Measurements from ENCODE around the gene ZBTB32. TPM values are rescaled to one million over a fixed set of nuclear protein-coding genes. Genes with fewer than 3 reads are reported as not detected.
A peak's percentile ranks its signal among the peaks of the same experiment; 100 is the strongest.

The ZBTB32 gene
- total RNA-seq, 1 experiment from 2014 or later = not detected

DNA sequence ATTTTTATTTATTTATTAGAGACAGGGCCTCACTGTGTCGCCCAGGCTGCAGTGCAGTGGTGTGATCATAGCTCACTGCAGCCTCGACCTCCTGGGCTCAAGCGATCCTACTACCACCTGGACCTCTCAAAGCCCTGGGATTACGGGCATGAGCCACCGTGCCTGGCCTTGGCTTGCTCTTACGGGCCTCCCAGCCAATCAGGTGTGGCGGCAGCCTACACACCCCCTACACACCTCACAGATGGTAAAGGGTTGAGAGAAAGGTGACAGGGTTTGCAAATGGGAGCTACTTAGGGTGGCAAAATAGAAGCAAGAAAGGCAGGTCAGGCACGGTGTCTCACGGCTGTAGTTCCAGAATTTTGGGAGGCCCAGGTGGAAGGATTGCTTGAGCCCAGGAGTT, 1.0 kb upstream of the ZBTB32 start:
- POLR2A ChIA-PET = interaction anchor here (0.7 to 1.1 kb wide), 3 partner anchors 30 to 65 kb away, joined by 3 read pairs; partner anchors contain the start of gene PSENEN
- Histone ChIP-seq H3K4me3 (ENCODE audit: low read depth in 2 of 2, low read length in 2 of 2) (peak overlapping the region; percentile 68 to 80), H3K27me3 (ENCODE audit: control insufficient read depth, insufficient read depth, low read length) (no peaks in the 10 kb centered on the region), H3K4me1 (ENCODE audit: control insufficient read depth, insufficient read depth, low read length) (0 out of 2 replicates have a peak, but pooled peaks cover 5% of the 10 kb centered on the region), H3K27ac (ENCODE audit: low read length) (no peak overlapping the region), H3K36me3 (ENCODE audit: control insufficient read depth, insufficient read depth, low read length) (no peaks in the 10 kb centered on the region), H3K9me3 (ENCODE audit: control insufficient read depth, insufficient read depth, low read depth, low read length) (no peaks in the 10 kb centered on the region)
- CTCF ChIA-PET = interaction anchor here (1.4 kb wide), 1 partner anchor 9 kb away, joined by 9 read pairs; no protein-coding TSS in a partner anchor
- TF ChIP-seq TCF7L2 (IDR thresholded peaks at IDR 0.05; ENCODE audit: low read depth, low read length) = no peak
- TF ChIP-seq POLR2AphosphoS5 (IDR thresholded peaks at IDR 0.05; ENCODE audit: low read depth, low read length) = no peak
- TF ChIP-seq, protein P1, sequence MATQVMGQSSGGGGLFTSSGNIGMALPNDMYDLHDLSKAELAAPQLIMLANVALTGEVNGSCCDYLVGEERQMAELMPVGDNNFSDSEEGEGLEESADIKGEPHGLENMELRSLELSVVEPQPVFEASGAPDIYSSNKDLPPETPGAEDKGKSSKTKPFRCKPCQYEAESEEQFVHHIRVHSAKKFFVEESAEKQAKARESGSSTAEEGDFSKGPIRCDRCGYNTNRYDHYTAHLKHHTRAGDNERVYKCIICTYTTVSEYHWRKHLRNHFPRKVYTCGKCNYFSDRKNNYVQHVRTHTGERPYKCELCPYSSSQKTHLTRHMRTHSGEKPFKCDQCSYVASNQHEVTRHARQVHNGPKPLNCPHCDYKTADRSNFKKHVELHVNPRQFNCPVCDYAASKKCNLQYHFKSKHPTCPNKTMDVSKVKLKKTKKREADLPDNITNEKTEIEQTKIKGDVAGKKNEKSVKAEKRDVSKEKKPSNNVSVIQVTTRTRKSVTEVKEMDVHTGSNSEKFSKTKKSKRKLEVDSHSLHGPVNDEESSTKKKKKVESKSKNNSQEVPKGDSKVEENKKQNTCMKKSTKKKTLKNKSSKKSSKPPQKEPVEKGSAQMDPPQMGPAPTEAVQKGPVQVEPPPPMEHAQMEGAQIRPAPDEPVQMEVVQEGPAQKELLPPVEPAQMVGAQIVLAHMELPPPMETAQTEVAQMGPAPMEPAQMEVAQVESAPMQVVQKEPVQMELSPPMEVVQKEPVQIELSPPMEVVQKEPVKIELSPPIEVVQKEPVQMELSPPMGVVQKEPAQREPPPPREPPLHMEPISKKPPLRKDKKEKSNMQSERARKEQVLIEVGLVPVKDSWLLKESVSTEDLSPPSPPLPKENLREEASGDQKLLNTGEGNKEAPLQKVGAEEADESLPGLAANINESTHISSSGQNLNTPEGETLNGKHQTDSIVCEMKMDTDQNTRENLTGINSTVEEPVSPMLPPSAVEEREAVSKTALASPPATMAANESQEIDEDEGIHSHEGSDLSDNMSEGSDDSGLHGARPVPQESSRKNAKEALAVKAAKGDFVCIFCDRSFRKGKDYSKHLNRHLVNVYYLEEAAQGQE (IDR thresholded peaks at IDR 0.05; ENCODE audit: insufficient read depth in 1 of 2, low read depth in 2 of 2, low read length in 1 of 2) = no peak
- TF ChIP-seq SIN3A (IDR thresholded peaks at IDR 0.05; ENCODE audit: borderline replicate concordance, insufficient read depth, low read depth, low read length) = no peak
- DNase-seq (ENCODE audit: low read depth, low spot score) (no peak), ATAC-seq (no peak)
- in situ Hi-C loops (cut with HindIII; ENCODE audit: low pct_unique_long_range_greater_than_20kb, low sequenced_read_pairs) = no loop called here
- no TSS peak for BruUV-seq (replicated peaks)
- intact Hi-C loops (cut with micrococcal nuclease; ENCODE audit: unreplicated experiment) = no loop called here

DNA sequence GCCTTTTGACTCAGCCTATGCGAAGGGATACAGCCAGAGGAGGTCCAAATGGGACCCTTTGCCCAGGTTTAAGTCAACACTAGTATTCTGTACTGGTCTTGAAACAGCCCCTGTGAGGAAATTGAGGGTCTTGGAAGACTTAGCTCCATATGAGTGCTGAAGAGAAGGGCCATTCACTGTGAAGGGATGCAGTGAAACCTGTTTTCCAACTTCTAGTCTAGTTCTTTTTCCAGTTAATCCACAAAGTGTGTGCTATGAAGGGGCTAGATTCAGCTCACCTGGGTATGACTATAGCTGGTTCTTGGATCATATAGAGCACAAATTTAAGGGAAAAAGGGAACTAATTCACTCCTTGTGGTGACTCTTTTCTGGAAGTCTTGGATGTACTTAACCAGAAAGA, 4.0 kb downstream of the ZBTB32 start:
- no peak for DNase-seq (ENCODE audit: low read depth, low spot score)
- intact Hi-C loops (cut with micrococcal nuclease; ENCODE audit: unreplicated experiment) = no loop called here
- H3K4me1 ChIP-seq (ENCODE audit: control insufficient read depth, insufficient read depth, low read length) = peaks cover 4% of the 10 kb centered on the region; the same call in 1 of the 2 replicates
- no peaks in the 10 kb centered on the region for H3K27me3 ChIP-seq (ENCODE audit: control insufficient read depth, insufficient read depth, low read length)
- in situ Hi-C loops (cut with HindIII; ENCODE audit: low pct_unique_long_range_greater_than_20kb, low sequenced_read_pairs) = no loop called here
- ATAC-seq = no peak
- H3K9me3 ChIP-seq (ENCODE audit: control insufficient read depth, insufficient read depth, low read depth, low read length) = no peaks in the 10 kb centered on the region
- POLR2A ChIA-PET = interaction anchor here (0.7 kb wide), 1 partner anchor 109 kb away, joined by 6 read pairs; no protein-coding TSS in a partner anchor
- BruUV-seq (replicated peaks) = no TSS peak
- H3K4me3 ChIP-seq (ENCODE audit: low read depth in 2 of 2, low read length in 2 of 2) = no peak overlapping the region
- H3K36me3 ChIP-seq (ENCODE audit: control insufficient read depth, insufficient read depth, low read length) = no peaks in the 10 kb centered on the region
- TF ChIP-seq POLR2AphosphoS5 (IDR thresholded peaks at IDR 0.05; ENCODE audit: low read depth, low read length) (no peak), SIN3A (IDR thresholded peaks at IDR 0.05; ENCODE audit: borderline replicate concordance, insufficient read depth, low read depth, low read length) (no peak), CTCF (IDR thresholded peaks at IDR 0.05) (no peak), TCF7L2 (IDR thresholded peaks at IDR 0.05; ENCODE audit: low read depth, low read length) (no peak)
- TF ChIP-seq, protein P1 (IDR thresholded peaks at IDR 0.05; ENCODE audit: insufficient read depth in 1 of 2, low read depth in 2 of 2, low read length in 1 of 2) = no peak
- H3K27ac ChIP-seq (ENCODE audit: low read length) = no peak overlapping the region
- CTCF ChIA-PET = no interaction called here
